ENCODE measurements around the gene DUSP11.
"Not testable (repeated sequence)": the region's sequence is repeated elsewhere in the genome, so short reads cannot be mapped to it uniquely, and the experiment has no call there.

The DUSP11 gene

GRCh38 chr2:73764945-73765344, 15.0 kb downstream of the DUSP11 start:
- H3K4me1 Mint-ChIP-seq = no peaks in the 10 kb centered on the region
- peaks cover 72% of the 10 kb centered on the region for H3K36me3 Mint-ChIP-seq (ENCODE audit: low read depth)
- H3K4me3 Mint-ChIP-seq = no peak overlapping the region
- no peak for TF ChIP-seq CTCF (IDR thresholded peaks at IDR 0.05; ENCODE audit: unreplicated experiment in 3 of 3)
- no peaks in the 10 kb centered on the region for H3K9me3 Mint-ChIP-seq
- no peak overlapping the region for H3K27ac Mint-ChIP-seq
- H3K27me3 Mint-ChIP-seq (ENCODE audit: low read depth) = no peaks in the 10 kb centered on the region

- H3K36me3 Mint-ChIP-seq (ENCODE audit: low read depth) = peaks cover 76% of the 10 kb centered on the region
- TF ChIP-seq CTCF (IDR thresholded peaks at IDR 0.05; ENCODE audit: unreplicated experiment in 3 of 3) = no peak
- no peaks in the 10 kb centered on the region for H3K4me1 Mint-ChIP-seq
- H3K27ac Mint-ChIP-seq = no peak overlapping the region
- no peak overlapping the region for H3K4me3 Mint-ChIP-seq
- H3K9me3 Mint-ChIP-seq = no peaks in the 10 kb centered on the region
- H3K27me3 Mint-ChIP-seq (ENCODE audit: low read depth) = no peaks in the 10 kb centered on the region
Observed at GRCh38 chr2:73762571-73762970, 17.3 kb downstream of the DUSP11 start.

DNA sequence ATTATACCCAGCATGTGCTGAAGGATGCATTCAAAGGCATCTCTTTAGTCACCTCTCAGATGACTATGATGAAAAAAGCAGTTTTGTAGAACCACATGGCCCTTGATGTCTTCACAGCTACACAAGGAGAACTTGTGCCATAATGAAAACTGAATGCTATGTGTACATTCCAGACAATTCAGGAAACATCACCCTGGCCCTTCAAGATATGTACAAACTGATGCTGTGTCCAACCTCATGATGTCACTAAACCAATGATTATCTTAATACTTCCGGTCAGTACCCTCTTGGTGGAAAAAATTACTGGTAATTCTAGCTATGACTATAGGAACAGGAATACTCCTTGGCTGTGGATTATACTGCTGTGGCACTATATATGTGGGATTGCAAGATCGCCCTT, 20.0 kb downstream of the DUSP11 start:
- H3K4me1 Mint-ChIP-seq = no peaks in the 10 kb centered on the region
- H3K4me3 Mint-ChIP-seq = no peak overlapping the region
- no peaks in the 10 kb centered on the region for H3K9me3 Mint-ChIP-seq

DNA sequence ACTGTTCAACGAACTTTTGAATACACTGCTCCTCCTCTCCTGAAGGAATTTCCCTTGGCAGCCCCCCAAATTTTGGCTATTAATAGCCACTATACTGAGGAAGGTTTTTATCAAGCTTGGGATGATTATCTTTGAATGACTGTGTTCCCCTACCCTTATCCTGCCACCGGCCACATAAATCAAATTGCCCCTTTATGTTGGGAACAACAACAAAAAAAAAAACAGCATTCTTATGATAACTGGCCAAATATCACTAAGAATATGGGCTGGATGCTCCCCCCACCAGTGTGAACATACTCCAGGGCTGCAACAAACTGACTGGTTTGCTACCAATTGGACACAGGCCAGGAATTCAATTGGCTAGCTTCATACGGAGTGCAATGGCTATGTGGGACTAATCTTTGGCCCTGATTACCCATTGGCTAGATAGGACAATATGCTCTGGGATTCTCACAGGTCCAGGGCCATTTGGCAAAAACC, 20.6 kb downstream of the DUSP11 start:
- Mint-ChIP-seq H3K4me1 (no peaks in the 10 kb centered on the region), H3K4me3 (no peak overlapping the region), H3K27me3 (ENCODE audit: low read depth) (no peaks in the 10 kb centered on the region), H3K9me3 (peaks cover 3% of the 10 kb centered on the region), H3K27ac (no peak overlapping the region), H3K36me3 (ENCODE audit: low read depth) (peaks cover 75% of the 10 kb centered on the region)
- TF ChIP-seq CTCF (IDR thresholded peaks at IDR 0.05; ENCODE audit: unreplicated experiment in 3 of 3) = no peak

More for the DNA sequence above, 20.0 kb downstream of the DUSP11 start:
- no peak overlapping the region for H3K27ac Mint-ChIP-seq
- TF ChIP-seq CTCF (IDR thresholded peaks at IDR 0.05; ENCODE audit: unreplicated experiment in 3 of 3) = no peak
- H3K27me3 Mint-ChIP-seq (ENCODE audit: low read depth) = no peaks in the 10 kb centered on the region
- H3K36me3 Mint-ChIP-seq (ENCODE audit: low read depth) = peaks cover 72% of the 10 kb centered on the region

- H3K27me3 Mint-ChIP-seq (ENCODE audit: low read depth) = not testable (repeated sequence)
Observed at GRCh38 chr2:73754332-73754731, 25.6 kb downstream of the DUSP11 start.

GRCh38 chr2:73749314-73749713, 30.6 kb downstream of the DUSP11 start:
- H3K27ac Mint-ChIP-seq = no peak overlapping the region
- peaks cover 6% of the 10 kb centered on the region for H3K9me3 Mint-ChIP-seq
- no peaks in the 10 kb centered on the region for H3K4me1 Mint-ChIP-seq
- H3K36me3 Mint-ChIP-seq (ENCODE audit: low read depth) = peaks cover 66% of the 10 kb centered on the region
- no peak for TF ChIP-seq CTCF (IDR thresholded peaks at IDR 0.05; ENCODE audit: unreplicated experiment in 3 of 3)
- no peaks in the 10 kb centered on the region for H3K27me3 Mint-ChIP-seq (ENCODE audit: low read depth)
- H3K4me3 Mint-ChIP-seq = no peak overlapping the region

More at GRCh38 chr2:73754332-73754731, 25.6 kb downstream of the DUSP11 start:
- H3K36me3 Mint-ChIP-seq (ENCODE audit: low read depth) = peaks cover 78% of the 10 kb centered on the region
- H3K4me1 Mint-ChIP-seq, H3K9me3 Mint-ChIP-seq, H3K27ac Mint-ChIP-seq, H3K4me3 Mint-ChIP-seq: not testable (repeated sequence)

Measured in nephron (organoid).